EH (cell line): ENCODE data around the gene BRIX1.

Source experiments
- DNase-seq: peaks from one replicate; pipeline ENCODE4 v3.0.0-alpha.2; 2015; ENCODE audit warnings: low read depth

Gene BRIX1, protein sequence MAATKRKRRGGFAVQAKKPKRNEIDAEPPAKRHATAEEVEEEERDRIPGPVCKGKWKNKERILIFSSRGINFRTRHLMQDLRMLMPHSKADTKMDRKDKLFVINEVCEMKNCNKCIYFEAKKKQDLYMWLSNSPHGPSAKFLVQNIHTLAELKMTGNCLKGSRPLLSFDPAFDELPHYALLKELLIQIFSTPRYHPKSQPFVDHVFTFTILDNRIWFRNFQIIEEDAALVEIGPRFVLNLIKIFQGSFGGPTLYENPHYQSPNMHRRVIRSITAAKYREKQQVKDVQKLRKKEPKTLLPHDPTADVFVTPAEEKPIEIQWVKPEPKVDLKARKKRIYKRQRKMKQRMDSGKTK

GRCh38 chr5:34915139-34915855, at the start of gene BRIX1, which contains the start of gene RAD1:
Gene BRIX1, plus strand, starts transcription at chr5:34915711. Its CDS starts 28 bp downstream, at chr5:34915739.
Gene RAD1, minus strand, starts transcription at chr5:34915504. Its CDS starts 612 bp downstream, at chr5:34914892.
- DNase-seq = peak; percentile 97

- no peak for DNase-seq
Observed at GRCh38 chr5:34866989-34867471, 48.5 kb upstream of the BRIX1 start.

DNA sequence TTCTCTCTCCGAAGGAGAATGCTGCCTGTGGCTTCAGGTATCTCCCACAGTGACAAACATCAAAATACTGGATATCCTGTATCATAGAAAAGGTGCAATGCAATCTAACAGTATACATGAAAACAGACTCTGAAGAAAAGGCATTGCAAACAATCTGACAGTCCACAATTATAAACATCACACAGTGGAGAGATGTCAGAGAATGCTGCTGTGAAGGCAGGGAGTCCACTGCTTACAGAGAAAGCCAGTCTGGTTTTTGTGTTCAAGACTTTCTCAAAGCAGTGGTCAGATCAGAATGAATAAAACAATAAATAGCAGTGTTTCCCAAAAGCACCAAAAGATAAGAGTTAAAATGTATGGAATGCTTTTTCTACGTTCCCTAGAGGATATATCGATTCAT, 47.9 kb upstream of the BRIX1 start:
- DNase-seq = no peak

DNA sequence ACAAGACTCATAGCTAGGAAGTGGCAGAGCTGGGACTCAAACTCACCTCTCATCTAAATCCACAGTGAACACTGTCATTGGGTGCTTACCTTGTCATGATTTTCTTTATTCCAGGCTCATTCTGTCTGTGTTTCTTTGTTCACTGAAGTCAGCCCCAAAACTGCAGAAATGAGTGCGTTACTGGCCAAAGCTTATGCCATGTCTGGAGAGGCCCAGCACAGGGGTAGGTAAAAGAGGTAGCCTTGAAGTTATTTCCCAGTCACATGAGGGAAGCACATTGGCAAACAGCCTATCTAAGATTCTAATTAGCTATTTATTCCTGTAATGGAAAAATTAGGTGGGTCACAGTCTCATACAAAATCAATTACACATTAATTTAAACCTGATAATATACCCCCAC, 46.7 kb upstream of the BRIX1 start:
- no peak for DNase-seq

DNA sequence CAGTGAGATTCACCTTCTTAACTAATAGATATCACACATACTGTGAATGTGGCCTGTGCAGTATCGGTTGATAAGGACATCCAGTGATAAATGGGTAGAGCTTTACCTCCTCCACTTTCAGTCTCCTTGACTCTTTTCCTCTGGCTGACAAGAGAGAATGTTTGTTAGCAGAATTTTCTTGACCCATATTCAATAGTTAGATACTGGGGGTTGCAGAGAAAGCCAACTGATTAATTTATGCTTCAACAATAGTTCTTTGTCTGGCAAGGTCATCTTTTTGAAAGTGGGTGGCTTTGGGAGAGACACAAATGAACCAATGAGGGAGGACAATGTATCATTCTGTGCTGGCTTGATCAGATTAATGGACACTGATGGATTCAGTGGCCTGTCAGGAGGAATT, 46.3 kb upstream of the BRIX1 start:
- no peak for DNase-seq

DNA sequence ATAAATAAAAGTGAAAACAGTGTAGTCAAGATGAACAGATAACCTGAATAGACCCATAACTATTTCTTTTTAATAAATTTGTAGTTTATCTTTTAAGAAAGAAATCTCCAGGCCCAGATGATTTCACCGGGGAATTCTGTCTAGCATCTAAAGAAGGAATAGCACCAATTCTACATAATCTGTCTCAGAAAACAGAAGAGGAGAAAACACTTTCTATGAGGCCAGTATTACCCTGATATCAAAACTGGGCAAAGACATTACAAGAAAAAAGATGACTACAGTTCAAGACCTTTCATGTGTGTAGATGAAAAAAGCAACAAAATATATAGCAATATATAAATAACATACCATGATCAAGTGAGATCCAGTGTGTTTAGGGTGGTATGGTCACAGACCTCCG, 45.1 kb upstream of the BRIX1 start:
- no peak for DNase-seq

GRCh38 chr5:34876275-34876674, 39.2 kb upstream of the BRIX1 start:
- DNase-seq = no peak

DNA sequence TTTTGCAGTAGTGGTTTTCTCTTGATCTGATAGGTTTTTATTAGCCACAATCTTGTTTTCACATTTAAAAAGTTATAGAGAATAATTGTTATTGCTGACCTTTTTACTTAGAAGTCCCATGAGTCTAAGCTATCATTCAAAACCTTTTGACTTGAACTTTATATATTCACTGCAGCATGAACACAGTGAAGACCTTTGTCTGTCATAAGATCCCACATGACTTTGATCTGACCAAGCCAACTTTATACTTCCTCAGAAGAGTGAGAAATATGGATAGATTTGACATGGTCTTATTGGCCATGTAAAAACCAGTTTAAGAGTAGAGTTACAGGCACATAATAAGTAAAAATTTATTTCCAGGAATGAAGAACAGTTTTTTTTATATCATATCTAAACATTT, 34.3 kb upstream of the BRIX1 start:
- no peak for DNase-seq

DNA sequence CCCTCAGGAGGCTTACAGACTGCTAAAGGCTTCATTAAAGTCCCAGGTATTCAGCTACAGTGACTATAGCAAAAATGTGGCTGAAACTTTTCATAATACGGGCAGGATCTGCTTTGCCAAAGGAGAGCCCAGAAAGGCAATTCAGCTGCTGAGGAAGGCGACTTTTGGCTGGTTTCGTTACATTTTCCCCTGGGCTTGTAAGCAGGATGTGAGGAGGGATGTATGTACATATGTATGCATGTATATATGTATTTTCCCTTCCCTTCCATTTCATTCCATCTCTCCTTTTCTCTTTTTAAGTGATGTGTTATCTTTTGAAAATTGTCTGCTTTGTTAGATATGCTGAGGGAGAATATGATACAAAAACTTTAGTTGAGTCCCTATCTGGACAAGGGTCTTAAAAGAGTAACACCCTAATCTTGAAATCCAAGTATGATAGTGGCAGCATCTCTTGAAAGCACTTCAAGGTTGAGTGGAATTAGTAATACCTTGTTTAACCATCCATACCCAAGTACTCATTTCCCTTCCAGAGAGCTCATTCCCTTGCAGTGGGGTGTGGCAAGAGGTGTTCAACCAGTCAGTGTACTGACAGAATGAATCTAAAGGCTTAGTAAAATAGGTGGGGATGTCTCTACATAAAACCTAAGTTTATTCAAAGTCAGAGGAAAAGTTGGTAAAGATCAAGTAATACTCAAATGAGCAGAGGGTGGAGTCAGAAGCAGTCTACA, 29.0 kb upstream of the BRIX1 start:
- DNase-seq = no peak

DNA sequence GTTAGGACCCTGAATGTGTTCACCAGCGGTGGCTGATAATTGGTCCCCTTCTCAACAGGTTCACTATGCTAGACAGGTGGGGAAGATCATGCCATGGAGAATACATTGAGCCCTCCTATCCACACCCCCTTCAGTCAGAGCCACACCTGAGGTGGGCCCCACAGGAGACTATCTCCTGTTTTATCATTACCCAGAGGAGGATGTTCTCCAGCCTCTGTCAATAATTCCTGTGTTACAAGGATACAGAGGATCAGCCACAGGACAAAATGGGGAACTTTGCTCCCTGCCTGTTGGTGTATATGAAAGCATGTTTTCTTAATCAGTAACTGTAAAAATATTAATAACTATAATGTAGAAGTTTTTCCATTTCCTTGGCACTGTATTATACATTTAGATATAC, 26.1 kb upstream of the BRIX1 start:
- no peak for DNase-seq

DNA sequence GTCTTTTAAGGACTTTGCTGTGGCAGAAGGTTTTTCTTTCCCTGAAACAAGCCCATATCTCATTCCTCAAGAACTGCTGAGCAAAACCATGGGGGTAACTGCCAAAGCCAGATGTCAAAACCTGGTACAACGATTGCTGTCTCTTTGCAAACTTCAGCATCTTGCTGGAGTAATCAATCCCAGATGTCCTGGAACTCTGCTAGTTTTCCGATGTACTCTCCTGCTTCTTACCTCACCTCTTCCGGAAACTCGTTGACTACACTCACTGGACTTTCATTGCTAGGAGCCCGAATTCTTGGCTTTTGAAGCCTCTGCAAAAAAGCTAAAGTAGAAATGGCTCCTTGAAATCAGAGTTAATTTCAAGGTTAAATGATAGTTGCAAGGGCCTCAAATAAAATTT, 23.5 kb upstream of the BRIX1 start:
- DNase-seq = peak; percentile 88

DNA sequence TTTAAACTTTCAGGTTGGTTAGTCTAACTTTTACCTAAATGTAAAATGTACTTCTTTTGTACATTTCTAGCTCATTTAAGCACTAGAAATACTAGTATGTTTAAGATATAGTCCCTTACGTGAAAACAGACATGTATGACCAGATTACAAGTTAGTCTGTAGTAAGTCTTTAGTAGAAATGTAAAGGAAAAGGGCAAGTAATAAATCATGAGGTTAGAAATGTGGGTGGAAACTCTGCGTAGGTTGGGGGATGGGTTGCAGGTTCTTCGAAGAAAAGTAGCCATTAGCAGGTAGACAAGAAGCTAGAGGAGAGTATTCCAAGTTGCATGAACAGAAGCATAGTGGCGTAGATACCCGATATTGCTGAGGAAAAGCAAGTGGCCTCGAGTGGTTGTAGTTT, 23.1 kb upstream of the BRIX1 start:
- no peak for DNase-seq

- no peak for DNase-seq
Observed at GRCh38 chr5:34894716-34895115, 20.8 kb upstream of the BRIX1 start.

DNA sequence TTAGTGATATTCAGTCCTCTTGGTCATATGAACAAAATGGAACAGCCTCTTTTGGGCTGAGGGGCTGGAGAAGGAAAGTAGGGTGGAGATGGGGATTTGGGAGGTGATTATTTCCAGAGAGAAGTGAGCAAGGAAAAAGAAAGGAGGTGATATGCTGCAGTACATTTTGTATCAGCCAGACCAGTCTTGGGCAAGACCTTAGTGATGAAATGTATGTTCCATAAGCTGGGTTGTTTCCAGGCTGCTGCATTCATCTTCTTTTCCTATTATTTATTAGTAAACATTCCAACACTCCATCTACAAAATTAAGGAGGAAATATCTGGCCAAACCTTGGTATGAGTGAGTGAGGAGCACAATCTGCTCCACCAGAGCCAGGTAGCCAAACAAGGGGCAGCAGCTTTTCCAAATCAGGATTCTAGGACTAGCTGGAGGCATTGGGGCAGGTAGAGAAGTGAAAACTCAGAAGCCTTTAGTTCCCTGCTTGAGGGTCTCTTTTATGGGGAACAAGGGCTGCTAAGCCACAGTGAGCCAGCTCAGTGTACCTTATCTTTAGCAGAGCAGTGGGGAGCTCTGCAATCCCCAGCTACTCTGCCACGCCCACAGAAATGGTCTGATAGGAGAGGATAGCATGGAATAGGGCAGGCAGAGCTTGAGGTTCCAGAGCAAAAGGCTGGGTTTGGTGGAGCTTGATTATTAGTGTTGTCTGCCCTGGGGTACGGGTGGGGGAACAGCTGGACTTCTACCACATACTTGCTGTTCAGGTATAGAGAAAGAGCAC, 19.7 kb upstream of the BRIX1 start:
- no peak for DNase-seq

DNA sequence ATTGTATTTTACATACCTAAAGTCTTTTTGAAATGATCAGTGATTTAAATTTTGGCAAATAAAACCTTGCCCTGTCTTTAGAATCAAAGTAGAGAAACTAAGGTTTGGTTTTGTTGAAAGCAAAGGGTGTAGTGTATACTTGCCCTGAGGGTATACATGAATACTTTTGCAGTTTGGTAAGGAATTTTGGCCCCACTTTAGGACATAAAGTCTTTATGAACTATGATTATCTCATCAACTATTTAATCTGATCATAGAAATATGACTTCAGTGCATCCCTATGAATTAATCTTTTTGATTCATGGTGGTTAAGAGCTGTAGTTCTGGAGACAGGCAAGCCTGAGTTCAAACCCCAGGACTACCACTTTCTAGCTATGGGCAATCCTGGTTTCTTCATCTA, 17.9 kb upstream of the BRIX1 start:
- peak; percentile 52 for DNase-seq

DNA sequence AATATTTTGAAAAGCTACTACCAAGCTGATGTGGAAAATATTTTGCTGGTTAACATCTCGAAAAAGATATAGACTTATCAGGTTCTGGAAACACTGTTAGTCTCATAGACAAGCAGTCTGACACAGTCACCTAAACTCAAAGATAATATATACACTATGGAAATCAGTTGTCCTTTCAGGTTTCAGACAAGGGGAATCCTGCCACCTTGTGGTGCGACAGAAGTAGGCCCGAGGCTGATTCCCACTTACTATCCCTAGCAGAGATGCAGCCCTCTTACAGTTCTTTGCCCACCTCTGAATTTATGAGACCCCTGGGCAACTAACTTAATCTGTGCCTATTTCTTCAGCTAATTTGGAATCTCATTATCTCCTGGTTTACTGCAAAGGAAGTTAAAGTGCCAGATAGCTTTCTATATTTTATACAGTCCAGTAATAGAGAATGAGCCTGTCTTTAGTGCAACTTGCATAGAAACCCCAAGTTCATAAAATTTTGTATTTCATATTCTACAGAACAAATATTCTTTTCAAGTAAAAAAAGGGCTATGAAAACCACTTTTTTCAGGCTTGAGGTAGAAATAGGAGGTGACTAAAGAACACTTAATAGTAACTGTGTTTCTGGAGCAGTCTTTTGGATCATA, 17.1 kb upstream of the BRIX1 start:
- peak; percentile 79 for DNase-seq

GRCh38 chr5:34899066-34899465, 16.4 kb upstream of the BRIX1 start:
- DNase-seq = no peak

GRCh38 chr5:34900652-34901051, 14.9 kb upstream of the BRIX1 start:
- no peak for DNase-seq

GRCh38 chr5:34903260-34903659, 12.3 kb upstream of the BRIX1 start:
- no peak for DNase-seq

DNA sequence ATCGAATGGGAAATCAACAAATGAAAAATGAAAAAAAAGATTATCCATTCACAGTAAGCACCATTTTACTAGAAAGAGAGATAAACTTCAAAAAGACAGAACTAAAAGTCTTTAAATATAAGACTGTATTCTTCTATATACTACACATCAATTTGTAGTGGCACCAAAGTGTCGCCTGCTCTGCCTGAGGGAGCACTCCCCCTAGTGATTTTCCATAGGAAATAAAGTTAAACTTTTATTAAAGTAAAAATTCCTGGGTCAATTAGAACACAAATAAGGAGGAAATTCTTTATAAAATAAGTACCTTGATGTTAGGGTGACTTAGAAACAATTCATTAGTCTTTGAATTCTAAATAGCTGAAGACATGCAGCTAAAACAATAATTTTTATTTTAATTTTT, 9.9 kb upstream of the BRIX1 start:
- DNase-seq = peak; percentile 40

- DNase-seq = peak; percentile 91
Observed at GRCh38 chr5:34913072-34913471, 2.4 kb upstream of the BRIX1 start.
